HepG2 (cell line): ENCODE results near the gene NDOR1. TPM values are rescaled to one million over a fixed set of nuclear protein-coding genes. Genes with fewer than 3 reads are reported as not detected.

Experiments
- ATRX ChIP-seq: sonication (generic); formaldehyde crosslinking; IDR thresholded peaks from 2 replicates; pipeline ENCODE4 v1.4.0; 2020; ENCODE audit warnings: missing genetic modification reagents, borderline replicate concordance
- FOXM1 ChIP-seq: sonication (generic); formaldehyde crosslinking; IDR thresholded peaks from 2 replicates; pipeline ENCODE4 v1.5.0; 2020; ENCODE audit warnings: missing genetic modification reagents
- FOXP4 ChIP-seq: sonication (generic); formaldehyde crosslinking; IDR thresholded peaks from 2 replicates; pipeline ENCODE4 v1.4.0; 2020; ENCODE audit warnings: missing genetic modification reagents
- HNRNPL ChIP-seq: fragments of 200-400 bp; formaldehyde crosslinking; IDR thresholded peaks from 2 replicates; pipeline ENCODE4 v1.6.1; 2017; ENCODE audit warnings: mild to moderate bottlenecking, low read depth, low read length
- NFAT5 ChIP-seq: sonication (generic); formaldehyde crosslinking; IDR thresholded peaks from 2 replicates; pipeline ENCODE4 v1.4.0; 2020; ENCODE audit warnings: missing genetic modification reagents
- NR2F6 ChIP-seq, 2 experiments: IDR thresholded peaks; 2 replicates each; pipeline ENCODE4 v1.6.1; 2016; ENCODE audit warnings: antibody characterized with exemption in 1 of 2, mild to moderate bottlenecking in 1 of 2
- TBX2 ChIP-seq: sonication (generic); formaldehyde crosslinking; IDR thresholded peaks from 2 replicates; pipeline ENCODE4 v1.5.0; 2020; ENCODE audit warnings: missing genetic modification reagents, mild to moderate bottlenecking, borderline replicate concordance
- ZFP82 ChIP-seq: sonication (generic); formaldehyde crosslinking; IDR thresholded peaks from 2 replicates; pipeline ENCODE4 v1.5.1; 2020; ENCODE audit warnings: mild to moderate bottlenecking, missing genetic modification reagents, borderline replicate concordance
- ZMYM2 ChIP-seq: sonication (generic); formaldehyde crosslinking; IDR thresholded peaks from 2 replicates; pipeline ENCODE4 v1.8.0; 2022; ENCODE audit warnings: mild to moderate bottlenecking, missing genetic modification reagents
- ZNF264 ChIP-seq: sonication (generic); formaldehyde crosslinking; IDR thresholded peaks from 2 replicates; pipeline ENCODE4 v1.4.0; 2020; ENCODE audit warnings: missing genetic modification reagents
- ZNF431 ChIP-seq: sonication (generic); formaldehyde crosslinking; IDR thresholded peaks from 2 replicates; pipeline ENCODE4 v1.9.0; 2022; ENCODE audit warnings: missing genetic modification reagents, low read depth, mild to moderate bottlenecking, borderline replicate concordance
- ZNF772 ChIP-seq: sonication (generic); formaldehyde crosslinking; IDR thresholded peaks from 2 replicates; pipeline ENCODE4 v1.5.0; 2020; ENCODE audit warnings: mild to moderate bottlenecking, missing genetic modification reagents
- polyA plus RNA-seq, 8 experiments: library from polyadenylated mRNA; depleted of rRNA in 3 of 8; stranded (reverse) in 7 of 8; unstranded in 1 of 8; fragments of >200 nt; fragmentation: Illumina TruSeq in 4 of 8; extraction: Trizol in 4 of 8; gene quantifications; 2 replicates each; pipeline versions ENCODE4 v1.2.1 to v1.2.3, GENCODE V29; 2011 to 2016; ENCODE audit warnings: low read depth in 4 of 8, missing spikeins in 1 of 8, mixed read lengths in 1 of 8; ENCODE audit not compliant: insufficient read depth in 1 of 8
- total RNA-seq, 5 experiments: library from RNA; depleted of rRNA; stranded (reverse); fragments of >200 nt; fragmentation: Illumina TruSeq; extraction: Trizol; gene quantifications; 2 replicates each; pipeline ENCODE4 v1.2.3, GENCODE V29; 2016; ENCODE audit warnings: low read depth in 1 of 5
- TF ChIP-seq, protein P1 (sequence below): sonication (generic); formaldehyde crosslinking; IDR thresholded peaks from 2 replicates; pipeline ENCODE4 v1.5.1; 2020; ENCODE audit warnings: mild to moderate bottlenecking, missing genetic modification reagents
- TF ChIP-seq, protein P2 (sequence below): sonication (generic); formaldehyde crosslinking; IDR thresholded peaks from 2 replicates; pipeline ENCODE4 v1.4.0; 2020; ENCODE audit warnings: missing genetic modification reagents

NDOR1 gene
- total and polyA plus RNA-seq, 2 of the 13 experiments (the other 11 are each of a cell fraction or from before 2014, with no cell fraction given), result 3.6 to 8.7 TPM

GRCh38 chr9:137201205-137201868, 4.2 kb upstream of the NDOR1 start (continued):
- TF ChIP-seq, protein P1, sequence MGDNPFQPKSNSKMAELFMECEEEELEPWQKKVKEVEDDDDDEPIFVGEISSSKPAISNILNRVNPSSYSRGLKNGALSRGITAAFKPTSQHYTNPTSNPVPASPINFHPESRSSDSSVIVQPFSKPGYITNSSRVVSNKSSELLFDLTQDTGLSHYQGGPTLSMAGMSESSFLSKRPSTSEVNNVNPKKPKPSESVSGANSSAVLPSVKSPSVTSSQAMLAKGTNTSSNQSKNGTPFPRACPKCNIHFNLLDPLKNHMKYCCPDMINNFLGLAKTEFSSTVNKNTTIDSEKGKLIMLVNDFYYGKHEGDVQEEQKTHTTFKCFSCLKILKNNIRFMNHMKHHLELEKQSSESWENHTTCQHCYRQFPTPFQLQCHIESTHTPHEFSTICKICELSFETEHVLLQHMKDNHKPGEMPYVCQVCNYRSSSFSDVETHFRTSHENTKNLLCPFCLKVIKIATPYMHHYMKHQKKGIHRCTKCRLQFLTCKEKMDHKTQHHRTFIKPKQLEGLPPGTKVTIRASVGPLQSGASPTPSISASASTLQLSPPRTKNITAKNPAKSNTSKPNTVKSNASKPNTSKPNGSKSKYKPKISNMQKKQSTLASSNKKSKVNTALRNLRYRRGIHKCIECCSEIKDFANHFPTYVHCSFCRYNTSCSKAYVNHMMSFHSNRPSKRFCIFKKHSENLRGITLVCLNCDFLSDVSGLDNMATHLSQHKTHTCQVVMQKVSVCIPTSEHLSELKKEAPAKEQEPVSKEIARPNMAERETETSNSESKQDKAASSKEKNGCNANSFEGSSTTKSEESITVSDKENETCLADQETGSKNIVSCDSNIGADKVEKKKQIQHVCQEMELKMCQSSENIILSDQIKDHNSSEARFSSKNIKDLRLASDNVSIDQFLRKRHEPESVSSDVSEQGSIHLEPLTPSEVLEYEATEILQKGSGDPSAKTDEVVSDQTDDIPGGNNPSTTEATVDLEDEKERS (CRISPR knock-in tag), result peak; percentile 24; the same call in 1 of the 2 replicates
- TF ChIP-seq, protein P2, sequence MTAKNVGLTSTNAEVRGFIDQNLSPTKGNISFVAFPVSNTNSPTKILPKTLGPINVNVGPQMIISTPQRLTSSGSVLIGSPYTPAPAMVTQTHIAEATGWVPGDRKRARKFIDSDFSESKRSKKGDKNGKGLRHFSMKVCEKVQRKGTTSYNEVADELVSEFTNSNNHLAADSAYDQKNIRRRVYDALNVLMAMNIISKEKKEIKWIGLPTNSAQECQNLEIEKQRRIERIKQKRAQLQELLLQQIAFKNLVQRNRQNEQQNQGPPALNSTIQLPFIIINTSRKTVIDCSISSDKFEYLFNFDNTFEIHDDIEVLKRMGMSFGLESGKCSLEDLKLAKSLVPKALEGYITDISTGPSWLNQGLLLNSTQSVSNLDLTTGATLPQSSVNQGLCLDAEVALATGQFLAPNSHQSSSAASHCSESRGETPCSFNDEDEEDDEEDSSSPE (CRISPR knock-in tag), result no peak
- TF ChIP-seq NR2F6 (IDR thresholded peaks at IDR 0.05) (no peak), NR2F6 (CRISPR knock-in tag; IDR thresholded peaks at IDR 0.05) (no peak), ZNF431 (no peak), HNRNPL (0 out of 2 replicates have a peak, but pooled peaks have one; percentile 0), ZNF772 (CRISPR knock-in tag) (0 out of 2 replicates have a peak, but pooled peaks have one; percentile 59), NFAT5 (CRISPR knock-in tag) (no peak), FOXM1 (CRISPR knock-in tag) (no peak), ATRX (CRISPR knock-in tag) (no peak), ZMYM2 (no peak), ZNF264 (CRISPR knock-in tag) (no peak), TBX2 (CRISPR knock-in tag) (peak; percentile 13; the same call in 1 of the 2 replicates), ZFP82 (CRISPR knock-in tag) (peak; percentile 14; the same call in 1 of the 2 replicates), FOXP4 (CRISPR knock-in tag) (no peak)
